Body of pancreas (tissue), 4 donors: ENCODE data around the gene GDPD3. TPM values are rescaled to one million over a fixed set of nuclear protein-coding genes. Genes with fewer than 3 reads are reported as not detected.
A peak's percentile ranks its signal among the peaks of the same experiment; 100 is the strongest.

Experiments
- ATAC-seq: fragments of 150-250 bp; one replicate; pipeline ENCODE4 v1.9.1; 2016
- DNase-seq, 4 donors: peaks; one replicate each; pipeline ENCODE4 v3.0.0-alpha.2; 2019
- H3K27ac ChIP-seq, 4 donors: fragments of 200-600 bp; sonication (generic); 1 replicate in 3 of 4; 2 replicates in 1 of 4; pipeline versions ENCODE4 v1.5.1 to v1.6.1; 2016 to 2019; ENCODE audit warnings: mild to moderate bottlenecking in 1 of 4, mixed read lengths in 1 of 4, moderate library complexity in 1 of 4
- H3K27me3 ChIP-seq, 2 donors: fragments of 200-600 bp; sonication (generic); one replicate each; pipeline ENCODE4 v1.6.0; 2016; ENCODE audit warnings: mild to moderate bottlenecking in 1 of 2
- H3K36me3 ChIP-seq, 2 donors: fragments of 200-600 bp; sonication (generic); replicated peaks in 1 of 2; 2 replicates each; pipeline ENCODE4 v1.5.1; 2016; ENCODE audit warnings: low read depth in 2 of 2; ENCODE audit not compliant: insufficient read depth in 1 of 2
- H3K4me1 ChIP-seq: fragments of 200-600 bp; sonication (generic); one replicate; pipeline ENCODE4 v1.6.0; 2016
- H3K4me3 ChIP-seq, 2 donors: fragments of 200-600 bp; sonication (generic); 1 replicate in 1 of 2; 2 replicates in 1 of 2; pipeline ENCODE4 v1.5.1; 2016 to 2019
- H3K9me3 ChIP-seq, 3 donors: fragments of 200-600 bp; sonication (generic); 1 replicate in 2 of 3; 2 replicates in 1 of 3; pipeline ENCODE4 v1.5.1; 2016
- POLR2A ChIP-seq, 3 donors: fragments of 450-650 bp; IDR thresholded peaks; one replicate each; pipeline ENCODE4 v1.6.1; 2016; ENCODE audit warnings: antibody characterized with exemption in 3 of 3, mild to moderate bottlenecking in 2 of 3
- WGBS, 2 donors: methylation state at CpG; one replicate each; pipeline ENCODE4 v1.1.5; 2017; 5-methylcytosine and 5-hydroxymethylcytosine counted together
- intact Hi-C: fragments of 100-400 bp; cut with DNase I; formaldehyde crosslinking; loops from one replicate; pipeline ENCODE4 v1.15.1; 2023
- total RNA-seq, 2 donors: library from RNA; depleted of rRNA; stranded (reverse); fragments of >200 nt; gene quantifications; one replicate each; pipeline ENCODE4 v1.1.0, GENCODE V29; 2016
- TF ChIP-seq, protein P1 (sequence below), 7 experiments: fragments of 450-650 bp in 4 of 7; fragments of 200-600 bp in 3 of 7; sonication (generic) in 3 of 7; IDR thresholded peaks; one replicate each; pipeline ENCODE4 v1.5.1; 2016 to 2019; ENCODE audit warnings: antibody characterized with exemption in 7 of 7

The GDPD3 gene
- total RNA-seq, 2 donors from 2014 or later, result 1.8 TPM; not detected in 1

- DNase-seq, result no peak
- TF ChIP-seq POLR2A (IDR thresholded peaks at IDR 0.05), result no peak
- TF ChIP-seq, protein P1, sequence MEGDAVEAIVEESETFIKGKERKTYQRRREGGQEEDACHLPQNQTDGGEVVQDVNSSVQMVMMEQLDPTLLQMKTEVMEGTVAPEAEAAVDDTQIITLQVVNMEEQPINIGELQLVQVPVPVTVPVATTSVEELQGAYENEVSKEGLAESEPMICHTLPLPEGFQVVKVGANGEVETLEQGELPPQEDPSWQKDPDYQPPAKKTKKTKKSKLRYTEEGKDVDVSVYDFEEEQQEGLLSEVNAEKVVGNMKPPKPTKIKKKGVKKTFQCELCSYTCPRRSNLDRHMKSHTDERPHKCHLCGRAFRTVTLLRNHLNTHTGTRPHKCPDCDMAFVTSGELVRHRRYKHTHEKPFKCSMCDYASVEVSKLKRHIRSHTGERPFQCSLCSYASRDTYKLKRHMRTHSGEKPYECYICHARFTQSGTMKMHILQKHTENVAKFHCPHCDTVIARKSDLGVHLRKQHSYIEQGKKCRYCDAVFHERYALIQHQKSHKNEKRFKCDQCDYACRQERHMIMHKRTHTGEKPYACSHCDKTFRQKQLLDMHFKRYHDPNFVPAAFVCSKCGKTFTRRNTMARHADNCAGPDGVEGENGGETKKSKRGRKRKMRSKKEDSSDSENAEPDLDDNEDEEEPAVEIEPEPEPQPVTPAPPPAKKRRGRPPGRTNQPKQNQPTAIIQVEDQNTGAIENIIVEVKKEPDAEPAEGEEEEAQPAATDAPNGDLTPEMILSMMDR (IDR thresholded peaks at IDR 0.05), result no peak
- intact Hi-C loops, result loop anchor here (10.0 kb wide), 1 partner anchor 50 kb away; no protein-coding TSS in a partner anchor
- Histone ChIP-seq H3K4me3 (no peak overlapping the region), H3K27ac (no peak overlapping the region), H3K27me3 (no peaks in the 10 kb centered on the region), H3K4me1 (no peaks in the 10 kb centered on the region), H3K36me3 (peaks cover 0 to 3% of the 10 kb centered on the region in 2 donors), H3K9me3 (no peaks in the 10 kb centered on the region)
- no peak for ATAC-seq
- WGBS, 2 donors, result 77 to 100% methylated on average over 3 to 10 of the region's 11 CpGs
Observed at GRCh38 chr16:30114411-30114810, 1.1 kb upstream of the GDPD3 start.

GRCh38 chr16:30113711-30114333, 485 bp upstream of the GDPD3 start:
- H3K27me3 ChIP-seq, result no peaks in the 10 kb centered on the region
- no peaks in the 10 kb centered on the region for H3K4me1 ChIP-seq
- intact Hi-C loops, result loop anchor here (10.0 kb wide), 1 partner anchor 51 kb away; no protein-coding TSS in a partner anchor
- no peak for DNase-seq
- 85 to 88% methylated on average over 11 to 20 of the region's 20 CpGs for WGBS, 2 donors
- no peaks in the 10 kb centered on the region for H3K9me3 ChIP-seq
- ATAC-seq, result no peak
- no peak overlapping the region for H3K27ac ChIP-seq
- TF ChIP-seq POLR2A (IDR thresholded peaks at IDR 0.05), result no peak
- TF ChIP-seq, protein P1 (IDR thresholded peaks at IDR 0.05), result no peak
- peaks cover 0 to 3% of the 10 kb centered on the region in 2 donors for H3K36me3 ChIP-seq
- H3K4me3 ChIP-seq, result no peak overlapping the region

DNA sequence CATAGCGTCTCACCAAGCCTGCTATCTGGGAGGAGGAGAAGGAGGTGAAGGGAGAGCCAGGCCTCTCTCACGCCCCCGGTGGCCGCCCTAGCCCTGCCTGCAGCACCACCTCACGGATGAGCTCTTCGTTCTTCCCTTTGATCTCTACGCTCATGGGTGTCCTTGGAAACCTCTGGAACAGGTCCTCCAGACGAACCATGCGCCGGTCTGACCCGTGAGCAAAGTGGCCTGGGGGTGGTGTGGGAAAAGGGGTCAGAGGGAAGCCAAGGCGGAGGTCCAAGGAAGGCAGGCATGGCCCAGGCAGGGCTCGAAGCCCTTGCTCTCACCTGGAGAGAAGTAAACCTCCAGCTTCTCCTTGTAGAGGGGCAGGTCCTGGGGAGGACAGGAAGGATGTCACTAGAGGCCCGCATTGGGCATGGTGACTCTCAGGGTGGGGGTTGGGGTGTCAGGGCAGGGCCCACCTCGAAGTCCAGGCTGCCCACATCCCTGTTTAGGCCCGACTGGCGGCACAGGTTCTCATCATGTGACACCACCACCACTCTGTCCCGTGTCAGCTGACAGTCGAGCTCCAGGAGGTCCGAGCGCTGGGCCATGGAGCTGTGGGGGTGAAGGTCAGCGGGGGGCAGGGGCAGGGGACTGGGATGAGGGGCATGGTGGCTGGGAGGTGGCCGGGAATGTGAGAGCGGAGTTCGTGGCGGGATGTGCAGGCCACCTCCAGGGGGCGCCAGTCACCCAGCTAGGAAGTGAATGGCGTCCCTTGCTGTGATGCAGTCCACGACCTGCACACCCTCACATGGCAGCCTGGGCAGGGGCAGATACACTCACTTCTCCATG, 923 bp downstream of the GDPD3 start:
- Histone ChIP-seq H3K27ac (no peak overlapping the region), H3K4me1 (no peaks in the 10 kb centered on the region), H3K27me3 (no peaks in the 10 kb centered on the region), H3K36me3 (peaks cover 0 to under 1% of the 10 kb centered on the region in 2 donors), H3K4me3 (no peak overlapping the region), H3K9me3 (no peaks in the 10 kb centered on the region)
- WGBS, 2 donors, result 80 to 86% methylated on average over 20 to 28 of the region's 29 CpGs
- intact Hi-C loops, result loop anchor here (10.0 kb wide), 1 partner anchor 52 kb away; no protein-coding TSS in a partner anchor
- peak; percentile 50 for ATAC-seq
- peak in 3 of 4 donors; percentile 37 to 51 (median 39) for DNase-seq
- TF ChIP-seq, protein P1 (IDR thresholded peaks at IDR 0.05), result peak in 6 of 7 experiments; percentile 23 to 50 (median 32)
- no peak for TF ChIP-seq POLR2A (IDR thresholded peaks at IDR 0.05)

GRCh38 chr16:30110661-30111060, 2.7 kb downstream of the GDPD3 start:
- Histone ChIP-seq H3K4me1 (no peaks in the 10 kb centered on the region), H3K27ac (no peak overlapping the region), H3K9me3 (no peaks in the 10 kb centered on the region), H3K4me3 (no peak overlapping the region), H3K36me3 (no peaks in the 10 kb centered on the region), H3K27me3 (no peaks in the 10 kb centered on the region)
- TF ChIP-seq, protein P1 (IDR thresholded peaks at IDR 0.05), result no peak
- no peak for TF ChIP-seq POLR2A (IDR thresholded peaks at IDR 0.05)
- intact Hi-C loops, result loop anchor here (10.0 kb wide), 1 partner anchor 54 kb away; no protein-coding TSS in a partner anchor
- ATAC-seq (no peak), DNase-seq (no peak)
- WGBS, 2 donors, result 74 to 83% methylated on average over 7 of the region's 7 CpGs
